K562 (cell line): ENCODE data around the gene CPNE9. TPM values are rescaled to one million over a fixed set of nuclear protein-coding genes. Genes with fewer than 3 reads are reported as not detected.
A peak's percentile ranks its signal among the peaks of the same experiment; 100 is the strongest.

Experiments used
- CC2D1A ChIP-seq: fragments of 450-650 bp; IDR thresholded peaks from 2 replicates; pipeline ENCODE4 v1.6.1; 2017; ENCODE audit warnings: mild to moderate bottlenecking
- DNMT1 ChIP-seq: fragments of 450-650 bp; IDR thresholded peaks from 2 replicates; pipeline ENCODE4 v1.6.1; 2016; ENCODE audit warnings: antibody characterized with exemption, mild to moderate bottlenecking
- FOXK1 ChIP-seq: sonication (generic); formaldehyde crosslinking; IDR thresholded peaks from 2 replicates; pipeline ENCODE4 v1.8.0; 2022; ENCODE audit warnings: missing genetic modification reagents, mild to moderate bottlenecking, borderline replicate concordance
- GATAD2A ChIP-seq: fragments of 450-650 bp; IDR thresholded peaks from 2 replicates; pipeline ENCODE4 v1.6.1; 2017
- GTF3C2 ChIP-seq: IDR thresholded peaks from 3 replicates; pipeline ENCODE4 v1.6.1; 2011; ENCODE audit warnings: borderline replicate concordance, mild to moderate bottlenecking, moderate library complexity; ENCODE audit not compliant: insufficient read length; ENCODE audit errors: extremely low read depth
- HDAC1 ChIP-seq, 2 experiments: fragments of 450-650 bp; IDR thresholded peaks; 2 replicates each; pipeline ENCODE4 v1.6.1; 2016 to 2017; ENCODE audit warnings: inconsistent platforms in 1 of 2, mild to moderate bottlenecking in 1 of 2, moderate library complexity in 1 of 2
- HDAC2 ChIP-seq: fragments of 450-650 bp; IDR thresholded peaks from 2 replicates; pipeline ENCODE4 v1.6.1; 2016; ENCODE audit warnings: mild to moderate bottlenecking
- PRDM10 ChIP-seq: fragments of 450-650 bp; IDR thresholded peaks from 2 replicates; pipeline ENCODE4 v1.6.1; 2018; ENCODE audit not compliant: partially characterized antibody
- SMARCA5 ChIP-seq: fragments of 450-650 bp; IDR thresholded peaks from 2 replicates; pipeline ENCODE4 v1.6.1; 2016
- THRB ChIP-seq: fragments of 450-650 bp; formaldehyde crosslinking; conservative IDR thresholded peaks from 2 replicates; pipeline ENCODE4 v1.4.0; 2022; ENCODE audit warnings: mild to moderate bottlenecking, missing genetic modification characterization
- polyA plus RNA-seq, 8 experiments: library from polyadenylated mRNA; depleted of rRNA in 4 of 8; stranded (reverse) in 5 of 8; unstranded in 3 of 8; fragments of >200 nt; fragmentation: Nextera tagmentation in 2 of 8; fragmentation: Illumina TruSeq in 1 of 8; extraction: Ambion mirVana in 2 of 8; extraction: Trizol in 1 of 8; gene quantifications; 2 replicates each; pipeline versions ENCODE4 v1.2.1 to v1.2.3, GENCODE V29; 2011 to 2014; ENCODE audit warnings: inconsistent platforms in 1 of 8, missing spikeins in 1 of 8
- total RNA-seq, 7 experiments: library from RNA; depleted of rRNA in 6 of 7; stranded (reverse); fragments of >200 nt in 6 of 7; fragmentation: Illumina TruSeq in 2 of 7; extraction: Trizol in 2 of 7; gene quantifications; 2 replicates each; pipeline versions ENCODE4 v1.2.1 to v1.2.3, GENCODE V29; 2011 to 2021; ENCODE audit warnings: low replicate concordance in 1 of 7
- TF ChIP-seq, protein P1 (sequence below): fragments of 450-650 bp; conservative IDR thresholded peaks from 2 replicates; pipeline ENCODE4 v1.6.1; 2016; ENCODE audit warnings: missing genetic modification characterization, low read depth, mild to moderate bottlenecking, missing compliant biosample characterization, moderate library complexity
- TF ChIP-seq, protein P2 (sequence below): fragments of 450-650 bp; IDR thresholded peaks from 2 replicates; pipeline ENCODE4 v1.7.0; 2016; ENCODE audit warnings: borderline replicate concordance
- TF ChIP-seq, protein P3 (sequence below): fragments of 450-650 bp; formaldehyde crosslinking; IDR thresholded peaks from 2 replicates; pipeline ENCODE4 v1.4.0; 2022; ENCODE audit warnings: missing genetic modification characterization

Gene CPNE9
- total and polyA plus RNA-seq, 9 of the 15 experiments (the other 6 are each of a cell fraction or from before 2014, with no cell fraction given): 0.22 to 0.56 (median 0.29) TPM; not detected in 3

DNA sequence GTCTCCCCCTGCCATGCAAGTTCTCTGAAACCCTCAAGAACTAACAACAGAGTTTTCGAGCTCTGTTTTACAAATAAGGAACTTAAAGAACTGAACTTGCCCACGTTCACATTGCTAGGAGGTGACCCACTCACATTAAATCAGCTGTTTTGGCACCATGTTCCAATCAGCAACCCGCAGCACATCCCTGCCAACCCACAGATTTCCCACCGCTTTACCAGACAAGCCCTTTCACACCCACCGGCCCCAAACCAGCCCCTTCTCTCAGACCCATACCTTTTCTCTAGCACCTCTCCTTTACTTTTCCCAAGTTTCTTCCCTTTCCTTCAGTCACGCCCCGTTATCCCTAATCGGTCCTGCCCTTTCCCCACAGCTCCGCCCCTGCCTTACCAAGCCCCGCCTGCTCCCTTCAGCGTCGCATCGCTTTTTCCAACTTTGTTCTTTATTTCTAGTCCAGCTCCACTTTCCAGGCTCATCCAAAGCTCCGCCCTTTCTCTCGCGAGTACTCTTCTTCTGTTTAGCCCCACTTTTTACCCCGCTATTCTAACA, 27.1 kb downstream of the CPNE9 start (continued):
- TF ChIP-seq, protein P1, sequence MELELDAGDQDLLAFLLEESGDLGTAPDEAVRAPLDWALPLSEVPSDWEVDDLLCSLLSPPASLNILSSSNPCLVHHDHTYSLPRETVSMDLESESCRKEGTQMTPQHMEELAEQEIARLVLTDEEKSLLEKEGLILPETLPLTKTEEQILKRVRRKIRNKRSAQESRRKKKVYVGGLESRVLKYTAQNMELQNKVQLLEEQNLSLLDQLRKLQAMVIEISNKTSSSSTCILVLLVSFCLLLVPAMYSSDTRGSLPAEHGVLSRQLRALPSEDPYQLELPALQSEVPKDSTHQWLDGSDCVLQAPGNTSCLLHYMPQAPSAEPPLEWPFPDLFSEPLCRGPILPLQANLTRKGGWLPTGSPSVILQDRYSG (tag): no peak
- 0 out of 2 replicates have a peak, but pooled peaks have one; percentile 32 for TF ChIP-seq SMARCA5
- TF ChIP-seq PRDM10: peak; percentile 49
- no peak for TF ChIP-seq GATAD2A
- TF ChIP-seq, protein P2, sequence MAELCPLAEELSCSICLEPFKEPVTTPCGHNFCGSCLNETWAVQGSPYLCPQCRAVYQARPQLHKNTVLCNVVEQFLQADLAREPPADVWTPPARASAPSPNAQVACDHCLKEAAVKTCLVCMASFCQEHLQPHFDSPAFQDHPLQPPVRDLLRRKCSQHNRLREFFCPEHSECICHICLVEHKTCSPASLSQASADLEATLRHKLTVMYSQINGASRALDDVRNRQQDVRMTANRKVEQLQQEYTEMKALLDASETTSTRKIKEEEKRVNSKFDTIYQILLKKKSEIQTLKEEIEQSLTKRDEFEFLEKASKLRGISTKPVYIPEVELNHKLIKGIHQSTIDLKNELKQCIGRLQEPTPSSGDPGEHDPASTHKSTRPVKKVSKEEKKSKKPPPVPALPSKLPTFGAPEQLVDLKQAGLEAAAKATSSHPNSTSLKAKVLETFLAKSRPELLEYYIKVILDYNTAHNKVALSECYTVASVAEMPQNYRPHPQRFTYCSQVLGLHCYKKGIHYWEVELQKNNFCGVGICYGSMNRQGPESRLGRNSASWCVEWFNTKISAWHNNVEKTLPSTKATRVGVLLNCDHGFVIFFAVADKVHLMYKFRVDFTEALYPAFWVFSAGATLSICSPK: 0 out of 2 replicates have a peak, but pooled peaks have one; percentile 29
- 0 out of 2 replicates have a peak, but pooled peaks have one; percentile 14 for TF ChIP-seq HDAC2
- peak; percentile 31 for TF ChIP-seq CC2D1A
- TF ChIP-seq DNMT1: peak; percentile 93; the same call in 1 of the 2 replicates
- peak; percentile 81; the same call in 1 of the 2 replicates for TF ChIP-seq THRB (CRISPR knock-in tag)
- TF ChIP-seq HDAC1 (IDR thresholded peaks at IDR 0.05): peak in 1 of 2 experiments; percentile 65; a peak in 2 of 4 replicates
- no peak for TF ChIP-seq GTF3C2
- 0 out of 2 replicates have a peak, but pooled peaks have one; percentile 57 for TF ChIP-seq FOXK1 (CRISPR knock-in tag)
- TF ChIP-seq, protein P3, sequence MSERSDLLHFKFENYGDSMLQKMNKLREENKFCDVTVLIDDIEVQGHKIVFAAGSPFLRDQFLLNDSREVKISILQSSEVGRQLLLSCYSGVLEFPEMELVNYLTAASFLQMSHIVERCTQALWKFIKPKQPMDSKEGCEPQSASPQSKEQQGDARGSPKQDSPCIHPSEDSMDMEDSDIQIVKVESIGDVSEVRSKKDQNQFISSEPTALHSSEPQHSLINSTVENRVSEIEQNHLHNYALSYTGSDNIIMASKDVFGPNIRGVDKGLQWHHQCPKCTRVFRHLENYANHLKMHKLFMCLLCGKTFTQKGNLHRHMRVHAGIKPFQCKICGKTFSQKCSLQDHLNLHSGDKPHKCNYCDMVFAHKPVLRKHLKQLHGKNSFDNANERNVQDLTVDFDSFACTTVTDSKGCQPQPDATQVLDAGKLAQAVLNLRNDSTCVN (CRISPR knock-in tag): peak; percentile 94
